Measurements from ENCODE around the gene TSSK6.

Gene TSSK6

GRCh38 chr19:19490214-19490968, 25.0 kb downstream of the TSSK6 start:
- H3K4me1 ChIP-seq (ENCODE audit: insufficient read depth, low read length, severe bottlenecking): peaks cover 50% of the 10 kb centered on the region
- peaks cover 46% of the 10 kb centered on the region for H3K36me3 ChIP-seq (ENCODE audit: insufficient read depth, low read length)
- TF ChIP-seq CTCF (IDR thresholded peaks at IDR 0.05; ENCODE audit: low read length): peak; percentile 85
- no peak for TF ChIP-seq EZH2 (IDR thresholded peaks at IDR 0.05; ENCODE audit: borderline replicate concordance, low read length)
- peak overlapping the region; percentile 98 for H3K27ac ChIP-seq (ENCODE audit: low read depth, low read length, poor library complexity, severe bottlenecking)
- no peaks in the 10 kb centered on the region for H4K20me1 ChIP-seq (ENCODE audit: insufficient read depth, low read length)
- H3K9me2 ChIP-seq (ENCODE audit: low read depth, low read length): no peaks in the 10 kb centered on the region
- peak overlapping the region; percentile 52 for H3K4me2 ChIP-seq (ENCODE audit: low read length)
- H2AFZ ChIP-seq (ENCODE audit: low read length): no peak overlapping the region
- H3K9me3 ChIP-seq (ENCODE audit: low read length): no peaks in the 10 kb centered on the region
- no peak overlapping the region for H3K4me3 ChIP-seq (ENCODE audit: low read depth, low read length, poor library complexity, severe bottlenecking)
- H3K9ac ChIP-seq (ENCODE audit: low read length): peak overlapping the region; percentile 26; the same call in 1 of the 2 replicates
- H3K27me3 ChIP-seq (ENCODE audit: insufficient read depth, low read length): no peaks in the 10 kb centered on the region
- 0 out of 2 replicates have a peak, but pooled peaks cover 8% of the 10 kb centered on the region for H3F3A ChIP-seq (ENCODE audit: insufficient read depth, low read length)
- peaks cover 6% of the 10 kb centered on the region; the same call in 1 of the 2 replicates for H3K79me2 ChIP-seq (ENCODE audit: insufficient read depth, low read length)

GRCh38 chr19:19489804-19490204, 25.5 kb downstream of the TSSK6 start:
- Histone ChIP-seq H3K4me3 (ENCODE audit: low read depth, low read length, poor library complexity, severe bottlenecking) (no peak overlapping the region), H3K27ac (ENCODE audit: low read depth, low read length, poor library complexity, severe bottlenecking) (peak overlapping the region; percentile 98), H3K9me3 (ENCODE audit: low read length) (no peaks in the 10 kb centered on the region), H3K9ac (ENCODE audit: low read length) (peak overlapping the region; percentile 26; the same call in 1 of the 2 replicates), H3K79me2 (ENCODE audit: insufficient read depth, low read length) (peaks cover 6% of the 10 kb centered on the region; the same call in 1 of the 2 replicates), H2AFZ (ENCODE audit: low read length) (no peak overlapping the region), H3K36me3 (ENCODE audit: insufficient read depth, low read length) (peaks cover 42% of the 10 kb centered on the region), H3K27me3 (ENCODE audit: insufficient read depth, low read length) (no peaks in the 10 kb centered on the region), H3K9me2 (ENCODE audit: low read depth, low read length) (no peaks in the 10 kb centered on the region), H3K4me1 (ENCODE audit: insufficient read depth, low read length, severe bottlenecking) (peaks cover 56% of the 10 kb centered on the region), H4K20me1 (ENCODE audit: insufficient read depth, low read length) (no peaks in the 10 kb centered on the region), H3K4me2 (ENCODE audit: low read length) (peak overlapping the region; percentile 52; the same call in 1 of the 2 replicates), H3F3A (ENCODE audit: insufficient read depth, low read length) (0 out of 2 replicates have a peak, but pooled peaks cover 8% of the 10 kb centered on the region)
- TF ChIP-seq CTCF (IDR thresholded peaks at IDR 0.05; ENCODE audit: low read length) (no peak), EZH2 (IDR thresholded peaks at IDR 0.05; ENCODE audit: borderline replicate concordance, low read length) (no peak)

GRCh38 chr19:19488875-19489690, 26.3 kb downstream of the TSSK6 start:
- H2AFZ ChIP-seq (ENCODE audit: low read length): no peak overlapping the region
- H3K9me2 ChIP-seq (ENCODE audit: low read depth, low read length): no peaks in the 10 kb centered on the region
- H3K4me2 ChIP-seq (ENCODE audit: low read length): peak overlapping the region; percentile 52
- H3K36me3 ChIP-seq (ENCODE audit: insufficient read depth, low read length): peaks cover 34% of the 10 kb centered on the region
- peaks cover 6% of the 10 kb centered on the region; the same call in 1 of the 2 replicates for H3K79me2 ChIP-seq (ENCODE audit: insufficient read depth, low read length)
- H4K20me1 ChIP-seq (ENCODE audit: insufficient read depth, low read length): no peaks in the 10 kb centered on the region
- H3K4me3 ChIP-seq (ENCODE audit: low read depth, low read length, poor library complexity, severe bottlenecking): peak overlapping the region; percentile 39
- H3K9me3 ChIP-seq (ENCODE audit: low read length): no peaks in the 10 kb centered on the region
- 0 out of 2 replicates have a peak, but pooled peaks cover 8% of the 10 kb centered on the region for H3F3A ChIP-seq (ENCODE audit: insufficient read depth, low read length)
- H3K9ac ChIP-seq (ENCODE audit: low read length): peak overlapping the region; percentile 66
- H3K27me3 ChIP-seq (ENCODE audit: insufficient read depth, low read length): no peaks in the 10 kb centered on the region
- peaks cover 63% of the 10 kb centered on the region for H3K4me1 ChIP-seq (ENCODE audit: insufficient read depth, low read length, severe bottlenecking)
- H3K27ac ChIP-seq (ENCODE audit: low read depth, low read length, poor library complexity, severe bottlenecking): peak overlapping the region; percentile 98
- no peak for TF ChIP-seq EZH2 (IDR thresholded peaks at IDR 0.05; ENCODE audit: borderline replicate concordance, low read length)
- TF ChIP-seq CTCF (IDR thresholded peaks at IDR 0.05; ENCODE audit: low read length): no peak

Data from OCI-LY1 (cell line).